HG03135 (cell line): ENCODE data around the gene GPR108.

Experiments
- ATAC-seq: cut with Tn5 transposase; IDR thresholded peaks from one replicate; pipeline ENCODE4 v1.9.1; 2021; ENCODE audit warnings: mild to moderate bottlenecking, moderate library complexity; ENCODE audit not compliant: unreplicated experiment

Gene GPR108

GRCh38 chr19:6737873-6738786 is 750 bp upstream of the GPR108 start:
- no peak for ATAC-seq

- ATAC-seq = no peak
Measured at GRCh38 chr19:6736917-6737283, 480 bp downstream of the GPR108 start.

- peak; percentile 19 for ATAC-seq
Measured at GRCh38 chr19:6736169-6736916, 1.0 kb downstream of the GPR108 start.

GRCh38 chr19:6735181-6735911 is 2.0 kb downstream of the GPR108 start:
- no peak for ATAC-seq

- no peak for ATAC-seq
Measured at GRCh38 chr19:6734096-6734696, 3.2 kb downstream of the GPR108 start.

GRCh38 chr19:6733338-6734095 is 3.9 kb downstream of the GPR108 start:
- ATAC-seq = no peak

GRCh38 chr19:6732803-6733337 is 4.5 kb downstream of the GPR108 start:
- no peak for ATAC-seq

GRCh38 chr19:6731822-6732221 is 5.6 kb downstream of the GPR108 start:
- ATAC-seq = no peak

GRCh38 chr19:6730941-6731670 is 6.3 kb downstream of the GPR108 start:
- ATAC-seq = no peak

- ATAC-seq = no peak
Measured at GRCh38 chr19:6730153-6730804, 7.1 kb downstream of the GPR108 start.

GRCh38 chr19:6729573-6730152 is 7.7 kb downstream of the GPR108 start:
- no peak for ATAC-seq

- ATAC-seq = no peak
Measured at GRCh38 chr19:6728346-6728745, 9.0 kb downstream of the GPR108 start.

- ATAC-seq = no peak
Measured at GRCh38 chr19:6725513-6726231, 11.7 kb downstream of the GPR108 start.

- ATAC-seq = no peak
Measured at GRCh38 chr19:6724631-6725492, 12.5 kb downstream of the GPR108 start.

GRCh38 chr19:6723738-6724137 is 13.6 kb downstream of the GPR108 start:
- ATAC-seq = no peak

- ATAC-seq = no peak
Measured at GRCh38 chr19:6723108-6723618, 14.2 kb downstream of the GPR108 start.

- ATAC-seq = no peak
Measured at GRCh38 chr19:6721773-6722172, 15.6 kb downstream of the GPR108 start.
